Astrocyte of the spinal cord (primary cell): ENCODE data around the gene ADCY5.
A peak's percentile ranks its signal among the peaks of the same experiment; 100 is the strongest.

Experiments
- DNase-seq: peaks from one replicate; pipeline ENCODE4 v3.0.0; 2011; ENCODE audit warnings: low read depth, low spot score
- H3K4me3 ChIP-seq: 2 replicates; pipeline ENCODE4 v1.5.1; 2011; ENCODE audit warnings: low read depth, mild to moderate bottlenecking, low read length, moderate library complexity
- in situ Hi-C: cut with HindIII; loops from 2 replicates; pipeline ENCODE4 v1.10.0; 2017; ENCODE audit warnings: low sequenced_read_pairs
- TF ChIP-seq, protein P1 (sequence below): IDR thresholded peaks from 2 replicates; pipeline ENCODE4 v1.5.1; 2012; ENCODE audit warnings: low read depth, mild to moderate bottlenecking, low read length, inconsistent platforms

ADCY5 gene

DNA sequence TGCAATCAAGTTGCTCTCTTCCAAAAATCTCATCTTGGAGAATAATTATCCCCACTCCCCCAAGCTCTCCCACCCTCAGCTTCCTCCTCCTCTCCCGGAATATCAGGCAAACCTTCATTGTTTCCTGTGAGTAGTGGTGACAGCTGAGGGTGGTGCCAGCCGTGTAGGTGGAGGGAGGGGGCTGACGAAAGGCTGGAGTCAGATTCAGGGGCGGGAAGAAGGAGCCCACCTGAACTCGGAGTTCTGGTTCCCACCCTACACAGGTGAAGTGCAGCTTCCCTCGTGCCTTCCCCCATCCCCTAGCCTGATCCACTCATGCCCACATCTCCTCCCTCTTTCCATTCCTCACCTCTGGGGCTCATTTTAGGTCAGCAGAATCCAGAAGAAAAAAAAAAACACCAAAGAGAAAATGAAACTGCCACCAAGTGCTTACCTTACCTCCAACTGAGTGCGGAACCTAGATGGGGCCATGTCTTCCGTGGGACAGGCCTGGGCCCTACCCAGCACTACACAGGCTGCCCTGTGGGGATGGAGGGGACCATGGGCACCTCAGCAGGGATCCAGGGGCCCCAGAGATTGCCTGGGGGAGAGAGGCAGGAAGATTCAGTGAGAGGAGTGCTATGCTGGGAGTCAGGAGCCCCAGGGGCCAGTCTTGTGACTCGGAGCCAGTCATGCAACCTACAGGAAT, 81.3 kb downstream of the ADCY5 start:
- TF ChIP-seq, protein P1, sequence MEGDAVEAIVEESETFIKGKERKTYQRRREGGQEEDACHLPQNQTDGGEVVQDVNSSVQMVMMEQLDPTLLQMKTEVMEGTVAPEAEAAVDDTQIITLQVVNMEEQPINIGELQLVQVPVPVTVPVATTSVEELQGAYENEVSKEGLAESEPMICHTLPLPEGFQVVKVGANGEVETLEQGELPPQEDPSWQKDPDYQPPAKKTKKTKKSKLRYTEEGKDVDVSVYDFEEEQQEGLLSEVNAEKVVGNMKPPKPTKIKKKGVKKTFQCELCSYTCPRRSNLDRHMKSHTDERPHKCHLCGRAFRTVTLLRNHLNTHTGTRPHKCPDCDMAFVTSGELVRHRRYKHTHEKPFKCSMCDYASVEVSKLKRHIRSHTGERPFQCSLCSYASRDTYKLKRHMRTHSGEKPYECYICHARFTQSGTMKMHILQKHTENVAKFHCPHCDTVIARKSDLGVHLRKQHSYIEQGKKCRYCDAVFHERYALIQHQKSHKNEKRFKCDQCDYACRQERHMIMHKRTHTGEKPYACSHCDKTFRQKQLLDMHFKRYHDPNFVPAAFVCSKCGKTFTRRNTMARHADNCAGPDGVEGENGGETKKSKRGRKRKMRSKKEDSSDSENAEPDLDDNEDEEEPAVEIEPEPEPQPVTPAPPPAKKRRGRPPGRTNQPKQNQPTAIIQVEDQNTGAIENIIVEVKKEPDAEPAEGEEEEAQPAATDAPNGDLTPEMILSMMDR: no peak
- in situ Hi-C loops: no loop called here
- no peak for DNase-seq
- no peak overlapping the region for H3K4me3 ChIP-seq

DNA sequence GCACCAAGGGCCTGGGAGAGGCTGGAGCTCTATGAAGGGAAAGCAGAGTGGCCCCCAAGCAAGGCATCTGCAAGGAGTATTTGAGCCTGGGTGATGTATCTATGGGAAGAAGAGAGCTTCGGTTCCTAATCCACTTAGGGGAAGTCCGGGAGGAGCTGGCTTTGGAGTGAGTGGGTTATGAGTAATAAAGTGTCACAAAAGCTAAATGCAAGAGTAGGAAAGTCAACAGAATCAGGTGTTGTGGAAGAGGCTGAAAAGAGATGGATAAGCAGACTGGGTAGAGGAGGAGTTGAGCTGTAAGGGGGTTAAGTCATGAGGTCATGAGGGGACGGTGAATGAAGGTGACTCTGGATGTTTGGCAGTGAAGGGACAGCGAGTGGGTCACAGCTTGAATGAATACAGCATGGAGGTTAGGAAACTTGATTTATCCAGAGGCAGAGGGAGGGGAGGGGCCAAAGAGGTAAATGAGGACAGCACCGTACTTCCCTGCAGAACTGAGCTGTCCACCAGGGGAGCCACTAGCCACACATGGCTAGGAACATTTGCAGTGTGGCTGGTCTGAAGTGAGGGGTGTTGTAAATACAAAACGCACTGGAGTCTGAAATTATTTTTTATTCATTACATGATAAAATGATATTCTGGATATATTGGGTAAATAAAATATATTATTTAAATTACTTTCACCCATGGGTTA, 83.3 kb downstream of the ADCY5 start:
- DNase-seq: no peak
- TF ChIP-seq, protein P1: peak; percentile 55
- H3K4me3 ChIP-seq: no peak overlapping the region
- in situ Hi-C loops: no loop called here

DNA sequence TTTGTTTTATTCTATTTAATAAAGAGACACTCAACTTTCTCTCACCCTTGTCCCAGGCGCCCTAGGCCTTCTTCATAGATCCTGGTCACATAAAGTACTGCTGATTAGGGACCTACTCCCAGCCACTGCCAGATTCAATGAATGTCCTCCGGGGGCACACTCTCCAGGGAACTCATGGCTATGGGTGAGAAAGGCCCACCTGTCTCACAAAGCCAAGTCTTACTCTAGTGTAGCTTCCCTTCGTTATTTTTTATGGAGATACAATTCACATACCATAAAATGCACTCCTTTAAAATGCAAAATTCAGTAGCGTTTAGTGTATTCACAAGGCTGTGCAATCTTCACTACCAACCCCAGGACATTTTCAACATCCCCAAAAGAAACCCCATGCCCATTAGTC, 87.8 kb downstream of the ADCY5 start:
- no peak overlapping the region for H3K4me3 ChIP-seq
- DNase-seq: no peak
- in situ Hi-C loops: no loop called here
- TF ChIP-seq, protein P1: peak; percentile 16

DNA sequence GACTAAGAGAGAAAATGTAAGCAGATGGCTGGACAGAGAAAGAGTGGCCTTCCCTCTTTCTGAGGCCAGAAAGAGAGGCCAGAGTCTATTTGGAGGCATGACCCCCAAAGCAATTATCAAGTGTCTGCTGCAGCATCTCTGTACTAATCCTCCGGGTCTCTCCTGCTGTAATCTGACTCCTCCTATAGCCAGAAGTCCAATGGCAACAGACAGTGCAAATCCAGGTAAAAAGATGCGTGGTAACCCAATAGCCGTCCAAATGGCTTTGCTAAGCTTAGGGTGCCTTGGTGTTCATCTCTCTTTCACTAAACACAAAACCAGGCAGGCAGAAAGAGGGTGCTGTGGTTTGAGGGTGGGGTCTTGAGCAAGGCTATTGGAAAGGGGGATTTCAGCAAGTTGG, 91.6 kb downstream of the ADCY5 start:
- no peak for DNase-seq
- in situ Hi-C loops: no loop called here
- TF ChIP-seq, protein P1: no peak
- no peak overlapping the region for H3K4me3 ChIP-seq

DNA sequence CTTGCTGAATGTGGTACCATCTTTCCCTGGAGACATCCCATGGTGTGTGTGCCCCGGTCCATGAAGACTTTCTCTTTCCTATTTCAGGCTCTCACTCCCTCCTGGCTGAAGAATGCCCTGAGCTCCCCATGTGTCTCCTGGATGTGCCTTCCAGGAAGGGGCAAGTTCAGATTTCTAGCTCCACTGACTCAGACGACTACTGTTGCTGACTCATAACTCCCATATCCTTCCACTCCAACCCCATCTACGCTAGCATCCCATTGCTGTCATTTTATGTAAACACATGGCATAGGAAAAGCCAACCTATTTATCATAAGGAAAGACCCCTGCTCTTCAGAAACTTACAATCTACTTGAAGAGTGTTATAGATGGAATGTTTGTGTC, 95.0 kb downstream of the ADCY5 start:
- no peak overlapping the region for H3K4me3 ChIP-seq
- in situ Hi-C loops: no loop called here
- peak; percentile 23 for DNase-seq
- TF ChIP-seq, protein P1: no peak

DNA sequence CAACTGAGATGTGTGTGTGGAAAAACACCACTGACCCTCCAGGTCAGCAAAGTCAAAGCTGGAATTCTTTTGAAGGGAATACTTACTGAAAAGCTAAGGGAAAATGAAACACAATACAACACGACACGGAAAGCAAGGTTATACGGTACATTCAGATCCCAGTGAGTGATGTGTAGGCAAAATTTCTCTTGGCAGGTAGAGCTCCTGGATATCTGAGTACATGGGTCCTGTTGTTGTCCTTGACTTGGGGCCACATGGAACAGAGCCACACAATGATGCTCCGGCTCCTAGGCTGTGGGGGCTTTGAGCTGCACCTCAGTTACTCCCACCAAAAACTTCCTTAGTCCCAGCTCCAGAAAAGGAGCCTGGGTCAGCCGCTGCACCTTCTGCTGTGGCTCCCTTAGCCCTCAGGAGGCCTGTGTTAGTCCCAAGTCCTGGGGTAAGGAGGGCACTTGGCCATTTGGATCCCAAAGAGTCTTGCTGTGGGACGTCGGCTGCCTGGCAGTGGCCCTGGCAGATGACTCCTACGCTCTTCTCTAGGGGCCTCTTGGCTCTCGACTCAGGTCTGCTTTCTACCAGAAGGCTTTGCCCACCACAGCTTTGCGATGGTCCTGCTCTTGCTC, 95.6 kb downstream of the ADCY5 start:
- TF ChIP-seq, protein P1: no peak
- H3K4me3 ChIP-seq: no peak overlapping the region
- no peak for DNase-seq
- in situ Hi-C loops: no loop called here
